Calu3 (cell line): Measurements from ENCODE around the gene TMC2. TPM values are rescaled to one million over a fixed set of nuclear protein-coding genes. Genes with fewer than 3 reads are reported as not detected.

Source experiments
- BruUV-seq: library from RNA; stranded (reverse); fragments of 400-500 nt; replicated peaks from 2 replicates; lab custom pipeline; 2021; lab: Mats Ljungman, UMichigan
- CTCF ChIA-PET: fragments of 300-600 bp; sonication (Branson Sonifier 250); formaldehyde crosslinking; loops from one replicate; lab custom pipeline; 2022; ENCODE audit warnings: antibody characterized with exemption; lab: Charles Lee
- DNase-seq: peaks from one replicate; pipeline ENCODE4 v3.0.0; 2022
- H3K27ac Mint-ChIP-seq: one replicate; pipeline ENCODE4 v1.8.0; 2022; ENCODE audit warnings: mixed read lengths; ENCODE audit not compliant: unreplicated experiment
- H3K27me3 Mint-ChIP-seq: one replicate; pipeline ENCODE4 v1.8.0; 2022; ENCODE audit warnings: mixed read lengths; ENCODE audit not compliant: unreplicated experiment
- H3K36me3 Mint-ChIP-seq: one replicate; pipeline ENCODE4 v1.8.0; 2022; ENCODE audit warnings: mild to moderate bottlenecking, moderate library complexity, mixed read lengths; ENCODE audit not compliant: insufficient read depth, unreplicated experiment
- H3K4me1 Mint-ChIP-seq: one replicate; pipeline ENCODE4 v1.8.0; 2022; ENCODE audit warnings: mild to moderate bottlenecking, low read depth, mixed read lengths; ENCODE audit not compliant: unreplicated experiment
- H3K4me3 Mint-ChIP-seq: one replicate; pipeline ENCODE4 v1.8.0; 2022; ENCODE audit warnings: mild to moderate bottlenecking, low read depth, moderate library complexity, mixed read lengths; ENCODE audit not compliant: unreplicated experiment
- H3K9me3 Mint-ChIP-seq: one replicate; pipeline ENCODE4 v1.8.0; 2022; ENCODE audit warnings: low read depth, mixed read lengths; ENCODE audit not compliant: unreplicated experiment
- CTCF ChIP-seq: fragments of 200-600 bp; IDR thresholded peaks from one replicate; pipeline ENCODE4 v1.8.0; 2022; ENCODE audit warnings: antibody characterized with exemption; ENCODE audit not compliant: unreplicated experiment
- intact Hi-C: fragments of 100-400 bp; cut with micrococcal nuclease; formaldehyde crosslinking; loops from one replicate; pipeline ENCODE4 v1.10.0; 2022; ENCODE audit not compliant: unreplicated experiment
- total RNA-seq: library from RNA; stranded (reverse); gene quantifications from 2 replicates; pipeline ENCODE4 v1.2.3, GENCODE V29; 2022

TMC2 gene
- total RNA-seq, 1 experiment from 2014 or later = not detected

DNA sequence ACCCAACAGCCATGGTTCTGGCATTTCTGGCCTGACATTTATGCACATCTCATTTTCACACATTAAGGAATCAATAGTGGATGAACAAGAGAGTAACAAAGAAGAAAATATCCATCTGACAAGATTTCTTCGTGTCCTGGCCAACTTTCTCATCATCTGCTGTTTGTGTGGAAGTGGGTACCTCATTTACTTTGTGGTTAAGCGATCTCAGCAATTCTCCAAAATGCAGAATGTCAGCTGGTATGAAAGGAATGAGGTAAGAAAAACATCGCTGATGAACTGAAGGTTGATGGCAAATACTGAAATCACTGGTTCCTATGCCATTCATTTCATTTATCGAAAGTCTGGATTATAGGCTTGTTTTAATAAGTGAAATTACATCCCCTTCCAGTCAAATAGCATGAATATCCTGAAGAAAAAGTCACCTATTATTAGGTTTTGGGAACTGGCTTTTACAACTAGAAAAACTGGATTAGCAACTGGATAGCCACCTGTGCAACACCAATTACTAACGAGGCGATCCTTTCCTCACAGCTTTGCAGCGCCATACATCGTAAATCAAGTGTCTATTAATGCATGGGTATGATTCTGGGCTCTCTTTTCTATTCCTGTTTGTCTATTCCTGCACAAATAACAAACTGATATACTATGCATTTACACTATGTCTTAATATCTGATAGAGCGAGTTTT is 65.8 kb downstream of the TMC2 start:
- Mint-ChIP-seq H3K4me1 (no peaks in the 10 kb centered on the region), H3K9me3 (peaks cover 1% of the 10 kb centered on the region), H3K4me3 (no peak overlapping the region), H3K36me3 (no peaks in the 10 kb centered on the region), H3K27me3 (no peaks in the 10 kb centered on the region), H3K27ac (no peak overlapping the region)
- CTCF ChIA-PET = no interaction called here
- intact Hi-C loops = no loop called here
- TF ChIP-seq CTCF = no peak
- no TSS peak for BruUV-seq
- DNase-seq = peak; percentile 2

GRCh38 chr20:2602746-2603145 is 66.4 kb downstream of the TMC2 start:
- no peaks in the 10 kb centered on the region for H3K36me3 Mint-ChIP-seq

DNA sequence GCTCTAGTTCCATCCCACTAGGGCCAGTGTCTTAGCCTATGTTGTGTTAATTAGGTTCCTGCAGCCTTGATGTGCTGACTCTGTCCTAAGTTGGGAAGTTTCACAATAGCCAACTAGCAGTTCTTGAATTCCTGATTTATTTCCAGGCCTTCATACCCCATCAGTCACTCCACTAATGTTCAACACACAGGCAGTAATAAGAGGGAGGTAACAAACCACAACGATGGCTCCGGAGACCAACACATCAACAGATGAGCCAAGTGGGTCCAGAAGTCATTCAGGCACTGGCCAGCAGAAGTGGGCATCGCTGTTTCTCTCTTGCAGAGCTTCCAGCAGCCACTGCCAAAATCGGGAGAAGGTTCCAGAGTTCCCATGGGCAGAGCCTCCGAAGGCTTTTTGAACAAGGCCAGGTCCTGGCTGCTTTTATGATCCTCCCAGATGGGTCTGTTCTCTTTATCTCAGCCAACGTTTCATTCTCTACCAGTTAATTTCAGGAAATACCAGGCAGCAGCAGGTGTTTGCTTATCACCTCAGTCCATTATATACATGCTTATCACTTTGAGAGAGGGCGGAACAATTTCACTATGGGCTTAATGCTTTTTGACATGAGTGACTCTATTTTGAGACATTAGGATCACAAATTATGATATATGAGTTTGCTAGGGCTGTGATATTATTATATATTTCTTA is 67.6 kb downstream of the TMC2 start:
- BruUV-seq = no TSS peak
- H3K4me1 Mint-ChIP-seq = no peaks in the 10 kb centered on the region
- peaks cover 4% of the 10 kb centered on the region for H3K27me3 Mint-ChIP-seq
- H3K36me3 Mint-ChIP-seq = no peaks in the 10 kb centered on the region
- H3K9me3 Mint-ChIP-seq = peaks cover 5% of the 10 kb centered on the region
- CTCF ChIA-PET = no interaction called here
- no peak overlapping the region for H3K27ac Mint-ChIP-seq
- intact Hi-C loops = no loop called here
- H3K4me3 Mint-ChIP-seq = no peak overlapping the region
- DNase-seq = no peak
- TF ChIP-seq CTCF = no peak

More at GRCh38 chr20:2602746-2603145, 66.4 kb downstream of the TMC2 start:
- intact Hi-C loops = no loop called here
- H3K9me3 Mint-ChIP-seq = peaks cover 5% of the 10 kb centered on the region
- H3K27ac Mint-ChIP-seq = no peak overlapping the region
- no peak overlapping the region for H3K4me3 Mint-ChIP-seq
- TF ChIP-seq CTCF = no peak
- no peaks in the 10 kb centered on the region for H3K4me1 Mint-ChIP-seq
- DNase-seq = no peak
- no peaks in the 10 kb centered on the region for H3K27me3 Mint-ChIP-seq
- BruUV-seq = no TSS peak
- CTCF ChIA-PET = no interaction called here

DNA sequence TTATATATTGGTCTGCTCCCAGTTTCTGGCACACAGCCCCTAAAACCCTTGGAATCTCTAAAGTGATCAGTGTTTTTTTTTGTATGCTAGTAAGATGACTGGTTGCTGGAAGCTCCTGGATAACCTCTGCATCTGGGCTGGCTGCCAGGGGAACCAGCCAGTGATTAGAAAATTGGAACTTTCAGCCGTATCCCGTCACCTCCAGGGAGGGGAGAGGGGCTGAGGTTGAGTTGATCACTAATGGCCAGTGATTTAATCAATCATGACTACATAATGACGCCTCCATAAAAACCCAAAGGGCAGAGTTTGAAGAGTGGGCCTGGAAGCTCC is 68.1 kb downstream of the TMC2 start:
- H3K4me1 Mint-ChIP-seq = no peaks in the 10 kb centered on the region
- H3K36me3 Mint-ChIP-seq = no peaks in the 10 kb centered on the region
- H3K9me3 Mint-ChIP-seq = peaks cover 7% of the 10 kb centered on the region
- no peak for DNase-seq
- intact Hi-C loops = no loop called here
- peaks cover 9% of the 10 kb centered on the region for H3K27me3 Mint-ChIP-seq
- CTCF ChIA-PET = no interaction called here
- no TSS peak for BruUV-seq
- H3K27ac Mint-ChIP-seq = no peak overlapping the region
- no peak overlapping the region for H3K4me3 Mint-ChIP-seq
- TF ChIP-seq CTCF = no peak
